GM12878 (cell line): ENCODE results near the gene MTAP. TPM values are rescaled to one million over a fixed set of nuclear protein-coding genes. Genes with fewer than 3 reads are reported as not detected.

Experiments used
- ATAC-seq: fragments of 200-7000 bp; cut with Tn5 transposase; 3 replicates; pipeline ENCODE4 v1.9.1; 2020; ENCODE audit warnings: mild to moderate bottlenecking, moderate library complexity
- BruUV-seq: library from RNA; stranded (reverse); fragments of 400-500 nt; replicated peaks from 2 replicates; lab custom pipeline; 2021; lab: Mats Ljungman, UMichigan
- CTCF ChIA-PET: fragments of 300-600 bp; sonication (Branson Sonifier 250); formaldehyde crosslinking; extraction: SDS; loops from one replicate; lab custom pipeline; 2021; ENCODE audit warnings: inconsistent platforms; lab: Yijun Ruan, JAX
- POLR2A ChIA-PET: fragments of 350-600 bp; formaldehyde crosslinking; extraction: SDS; loops from one replicate; lab custom pipeline; 2021; ENCODE audit warnings: inconsistent platforms; lab: Charles Lee
- RAD21 ChIA-PET: fragments of 300-600 bp; sonication (Branson Sonifier 250); formaldehyde crosslinking; loops from one replicate; lab custom pipeline; 2023; ENCODE audit warnings: antibody characterized with exemption; ENCODE audit not compliant: unreplicated experiment; lab: Charles Lee
- SMC1A ChIA-PET: fragments of 300-600 bp; sonication (Branson Sonifier 250); formaldehyde crosslinking; loops from one replicate; lab custom pipeline; 2023; ENCODE audit not compliant: unreplicated experiment, uncharacterized antibody; lab: Charles Lee
- DNase-seq: peaks from one replicate; pipeline ENCODE4 v3.0.0-alpha.2; 2011; ENCODE audit warnings: low read depth, low spot score
- FAIRE-seq: peaks from 3 replicates; lab custom pipeline; 2011; peaks lifted over from hg19 to GRCh38; lab: Jason Lieb, UNC
- H2AFZ ChIP-seq: 2 replicates; pipeline ENCODE4 v1.6.0; 2011; ENCODE audit warnings: low read depth, low read length, control low read depth; ENCODE audit not compliant: control insufficient read depth
- H3K27ac ChIP-seq: 2 replicates; pipeline ENCODE4 v1.5.1; 2011; ENCODE audit warnings: control low read depth; ENCODE audit not compliant: control insufficient read depth, insufficient read depth
- H3K27me3 ChIP-seq, 2 experiments: replicated peaks in 1 of 2; 2 replicates each; pipeline versions ENCODE4 v1.6.0 to v1.6.1; 2011; ENCODE audit warnings: low read length in 1 of 2; ENCODE audit not compliant: control insufficient read depth in 2 of 2, insufficient read depth in 2 of 2
- H3K36me3 ChIP-seq, 2 experiments: 2 replicates each; pipeline ENCODE4 v1.5.1; 2011; ENCODE audit warnings: low read length in 1 of 2; ENCODE audit not compliant: control insufficient read depth in 2 of 2, insufficient read depth in 2 of 2
- H3K4me1 ChIP-seq: 2 replicates; pipeline ENCODE4 v1.6.1; 2011; ENCODE audit warnings: mild to moderate bottlenecking, low read length, moderate library complexity, mixed read lengths; ENCODE audit not compliant: control insufficient read depth, insufficient read depth
- H3K4me2 ChIP-seq: 2 replicates; pipeline ENCODE4 v1.6.0; 2011; ENCODE audit warnings: control low read depth; ENCODE audit not compliant: control insufficient read depth, insufficient read depth
- H3K4me3 ChIP-seq: fragments of 200-600 bp; sonication (generic); 2 replicates; pipeline ENCODE4 v1.5.1; 2016
- H3K79me2 ChIP-seq: 2 replicates; pipeline ENCODE4 v1.6.0; 2011; ENCODE audit warnings: low read length; ENCODE audit not compliant: control insufficient read depth, insufficient read depth
- H3K9ac ChIP-seq: 2 replicates; pipeline ENCODE4 v1.8.0; 2011; ENCODE audit warnings: low read length, control low read depth, mixed read lengths; ENCODE audit not compliant: control insufficient read depth, insufficient read depth
- H3K9me3 ChIP-seq: replicated peaks from 3 replicates; pipeline ENCODE4 v1.5.1; 2011; ENCODE audit warnings: mild to moderate bottlenecking, low read length; ENCODE audit not compliant: control insufficient read depth, insufficient read depth
- H4K20me1 ChIP-seq: 2 replicates; pipeline ENCODE4 v1.6.0; 2011; ENCODE audit not compliant: control insufficient read depth, insufficient read depth
- BCLAF1 ChIP-seq: fragments of 450-650 bp; IDR thresholded peaks from 2 replicates; pipeline ENCODE4 v1.6.1; 2017; ENCODE audit warnings: antibody characterized with exemption, mild to moderate bottlenecking, moderate library complexity
- E2F8 ChIP-seq: fragments of 450-650 bp; IDR thresholded peaks from 2 replicates; pipeline ENCODE4 v1.6.1; 2018; ENCODE audit warnings: mild to moderate bottlenecking, low read depth, moderate library complexity; ENCODE audit not compliant: partially characterized antibody
- FOS ChIP-seq: IDR thresholded peaks from 3 replicates; pipeline ENCODE4 v1.6.1; 2011; ENCODE audit warnings: borderline replicate concordance; ENCODE audit not compliant: insufficient read length; ENCODE audit errors: extremely low read depth
- HDAC2 ChIP-seq: fragments of 200-600 bp; sonication (generic); IDR thresholded peaks from 2 replicates; pipeline ENCODE4 v1.6.1; 2017
- HDAC6 ChIP-seq: fragments of 200-600 bp; sonication (generic); IDR thresholded peaks from one replicate; pipeline ENCODE4 v1.8.0; 2017; ENCODE audit warnings: antibody characterized with exemption; ENCODE audit not compliant: unreplicated experiment
- IRF4 ChIP-seq: IDR thresholded peaks from 2 replicates; pipeline ENCODE4 v1.6.1; 2011; ENCODE audit warnings: low read depth, low read length
- KAT2A ChIP-seq: conservative IDR thresholded peaks from 2 replicates; pipeline ENCODE4 v1.6.1; 2011; ENCODE audit warnings: low read depth, low read length; ENCODE audit not compliant: control insufficient read depth
- MXI1 ChIP-seq: fragments of 150-350 bp; IDR thresholded peaks from 2 replicates; pipeline ENCODE4 v1.6.1; 2011; ENCODE audit warnings: low read depth, mild to moderate bottlenecking, inconsistent platforms, low read length, improper control_type of control experiment
- MYC ChIP-seq: IDR thresholded peaks from 2 replicates; pipeline ENCODE4 v1.6.1; 2011; ENCODE audit warnings: mild to moderate bottlenecking, low read length, moderate library complexity, inconsistent platforms; ENCODE audit not compliant: insufficient read depth, insufficient replicate concordance, insufficient read length, severe bottlenecking
- NRF1 ChIP-seq: conservative IDR thresholded peaks from 2 replicates; pipeline ENCODE4 v1.6.1; 2011; ENCODE audit warnings: mild to moderate bottlenecking, low read depth, low read length, improper control_type of control experiment
- PKNOX1 ChIP-seq: fragments of 450-650 bp; IDR thresholded peaks from 2 replicates; pipeline ENCODE4 v1.6.1; 2016; ENCODE audit warnings: mild to moderate bottlenecking
- SMARCA5 ChIP-seq: fragments of 450-650 bp; IDR thresholded peaks from 2 replicates; pipeline ENCODE4 v1.6.1; 2017; ENCODE audit warnings: mild to moderate bottlenecking
- SMC3 ChIP-seq: IDR thresholded peaks from 2 replicates; pipeline ENCODE4 v1.6.1; 2011; ENCODE audit warnings: low read length, improper control_type of control experiment, borderline replicate concordance
- STAT3 ChIP-seq: IDR thresholded peaks from 2 replicates; pipeline ENCODE4 v1.6.1; 2011; ENCODE audit warnings: low read depth, low read length, improper control_type of control experiment
- SUPT20H ChIP-seq: IDR thresholded peaks from 2 replicates; pipeline ENCODE4 v1.6.1; 2011; ENCODE audit warnings: low read depth, mild to moderate bottlenecking, low read length, moderate library complexity, borderline replicate concordance; ENCODE audit not compliant: control insufficient read depth
- TCF3 ChIP-seq: IDR thresholded peaks from 2 replicates; pipeline ENCODE4 v1.6.1; 2012; ENCODE audit warnings: low read depth, mild to moderate bottlenecking, low read length, borderline replicate concordance; ENCODE audit not compliant: insufficient read depth
- ZNF207 ChIP-seq: fragments of 450-650 bp; IDR thresholded peaks from 2 replicates; pipeline ENCODE4 v1.6.1; 2014; ENCODE audit warnings: antibody characterized with exemption, mild to moderate bottlenecking, borderline replicate concordance
- ZZZ3 ChIP-seq: IDR thresholded peaks from 2 replicates; pipeline ENCODE4 v1.6.1; 2011; ENCODE audit warnings: low read depth; ENCODE audit not compliant: control insufficient read depth, insufficient read length
- WGBS: methylation state at CpG from one replicate; pipeline ENCODE4 v1.1.6; 2016; ENCODE audit warnings: low lambda C conversion rate; ENCODE audit not compliant: insufficient replicate concordance, insufficient coverage; ENCODE audit errors: missing lambda C conversion rate; 5-methylcytosine and 5-hydroxymethylcytosine counted together
- in situ Hi-C: fragments of 300-500 bp; cut with MboI; formaldehyde crosslinking; loops from 9 replicates; pipeline ENCODE4 v1.14.3; 2018; ENCODE audit warnings: mixed read lengths
- intact Hi-C: fragments of 100-400 bp; cut with micrococcal nuclease; formaldehyde crosslinking; loops from one replicate; pipeline ENCODE4 v1.14.2; 2022; ENCODE audit not compliant: unreplicated experiment
- polyA plus RNA-seq, 11 experiments: library from polyadenylated mRNA; depleted of rRNA in 4 of 11; unstranded in 6 of 11; stranded (reverse) in 5 of 11; fragments of >200 nt; fragmentation: Nextera tagmentation in 4 of 11; fragmentation: Illumina TruSeq in 1 of 11; extraction: Ambion mirVana in 4 of 11; extraction: Trizol in 1 of 11; gene quantifications; 1 replicate in 1 of 11; 2 replicates in 10 of 11; pipeline versions ENCODE4 v1.2.1 to v1.2.3, GENCODE V29; 2011 to 2016; ENCODE audit warnings: inconsistent platforms in 2 of 11, missing spikeins in 2 of 11, low read depth in 1 of 11
- total RNA-seq, 4 experiments: library from RNA; depleted of rRNA in 3 of 4; stranded (reverse); fragments of >200 nt in 3 of 4; fragmentation: Illumina TruSeq in 1 of 4; extraction: Trizol in 1 of 4; gene quantifications; 2 replicates each; pipeline versions ENCODE4 v1.2.1 to v1.2.3, GENCODE V29; 2013 to 2021

The MTAP gene
- total and polyA plus RNA-seq, 10 of the 15 experiments (the other 5 are each of a cell fraction or from before 2014, with no cell fraction given) = 16.4 to 29.9 (median 22.6) TPM

GRCh38 chr9:21889673-21890072 is 87.2 kb downstream of the MTAP start:
- DNase-seq = no peak
- no peak for ATAC-seq
- TF ChIP-seq HDAC2 = no peak
- TF ChIP-seq IRF4 = no peak
- no peak for TF ChIP-seq PKNOX1
- TF ChIP-seq SUPT20H = no peak
- TF ChIP-seq KAT2A = no peak
- no peak for TF ChIP-seq ZZZ3
- TF ChIP-seq SMC3 = no peak
- TF ChIP-seq ZNF207 = no peak
- no peak for TF ChIP-seq BCLAF1
- TF ChIP-seq NRF1 = no peak
- no peak for TF ChIP-seq TCF3
- TF ChIP-seq MYC = no peak
- no peak for TF ChIP-seq MXI1
- TF ChIP-seq HDAC6 = no peak
- no peak for TF ChIP-seq STAT3
- no peak for TF ChIP-seq SMARCA5
- no peak for TF ChIP-seq E2F8
- no peak for TF ChIP-seq FOS

More at GRCh38 chr9:21889673-21890072, 87.2 kb downstream of the MTAP start:
- Histone ChIP-seq H3K9ac (no peak overlapping the region), H4K20me1 (no peaks in the 10 kb centered on the region), H3K4me1 (no peaks in the 10 kb centered on the region), H3K9me3 (no peaks in the 10 kb centered on the region; the same call in 2 of the 3 replicates), H3K4me2 (no peak overlapping the region), H3K36me3 (no peaks in the 10 kb centered on the region), H3K4me3 (no peak overlapping the region), H3K27ac (no peak overlapping the region), H2AFZ (no peak overlapping the region), H3K79me2 (no peaks in the 10 kb centered on the region), H3K27me3 (no peaks in the 10 kb centered on the region)
- intact Hi-C loops = no loop called here
- in situ Hi-C loops = no loop called here
- ChIA-PET CTCF (interaction anchor here (1.2 kb wide), 1 partner anchor 118 kb away, joined by 3 read pairs; no protein-coding TSS in a partner anchor), RAD21 (no interaction called here), SMC1A (interaction anchor here (0.7 kb wide), 1 partner anchor 76 kb away, joined by 3 read pairs; no protein-coding TSS in a partner anchor), POLR2A (no interaction called here)
- no TSS peak for BruUV-seq
- FAIRE-seq = no peak
- WGBS = 100% methylated on average over 1 of the region's 1 CpG
